Common myeloid progenitor, CD34-positive (primary cell): ENCODE results near the gene SPAAR.

Experiments
- CTCF ChIA-PET: fragments of 350-600 bp; sonication (Branson Sonifier 250); formaldehyde crosslinking; loops from one replicate; lab custom pipeline; 2021; ENCODE audit warnings: antibody characterized with exemption; lab: Charles Lee
- POLR2A ChIA-PET: fragments of 350-600 bp; sonication (Branson Sonifier 250); formaldehyde crosslinking; loops from one replicate; lab custom pipeline; 2021; ENCODE audit warnings: antibody characterized with exemption; lab: Charles Lee
- DNase-seq, 3 donors: peaks; one replicate each; pipeline versions ENCODE4 v3.0.0 to v3.0.0-alpha.2; 2013
- H3K27ac ChIP-seq, 2 experiments: 1 replicate in 1 of 2; 2 replicates in 1 of 2; pipeline ENCODE4 v1.7.0; 2013; ENCODE audit warnings: inconsistent platforms in 2 of 2, low read length in 2 of 2, mild to moderate bottlenecking in 2 of 2, low read depth in 1 of 2, moderate library complexity in 1 of 2; ENCODE audit not compliant: severe bottlenecking in 2 of 2, insufficient read depth in 1 of 2, poor library complexity in 1 of 2
- H3K27me3 ChIP-seq, 5 experiments: replicated peaks in 2 of 5; 1 replicate in 3 of 5; 2 replicates in 2 of 5; pipeline versions ENCODE4 v1.6.1 to v1.7.0; 2013; ENCODE audit warnings: low read length in 4 of 5, mild to moderate bottlenecking in 2 of 5, moderate library complexity in 2 of 5, inconsistent platforms in 1 of 5; ENCODE audit not compliant: insufficient read depth in 5 of 5, control insufficient read depth in 4 of 5
- H3K36me3 ChIP-seq, 4 experiments: 1 replicate in 2 of 4; 2 replicates in 2 of 4; pipeline versions ENCODE4 v1.6.1 to v1.7.0; 2013; ENCODE audit warnings: low read length in 3 of 4, control low read depth in 1 of 4, mild to moderate bottlenecking in 1 of 4; ENCODE audit not compliant: control insufficient read depth in 4 of 4, insufficient read depth in 4 of 4
- H3K4me1 ChIP-seq, 4 experiments: 1 replicate in 3 of 4; 2 replicates in 1 of 4; pipeline versions ENCODE4 v1.6.1 to v1.7.1; 2013; ENCODE audit warnings: low read length in 3 of 4, mild to moderate bottlenecking in 3 of 4, control low read depth in 1 of 4, inconsistent platforms in 1 of 4, moderate library complexity in 1 of 4; ENCODE audit not compliant: control insufficient read depth in 4 of 4, insufficient read depth in 4 of 4; ENCODE audit errors: control extremely low read depth in 1 of 4
- H3K4me3 ChIP-seq, 7 experiments: 1 replicate in 4 of 7; 2 replicates in 3 of 7; pipeline versions ENCODE4 v1.5.1 to v1.7.0; 2013; ENCODE audit warnings: mild to moderate bottlenecking in 7 of 7, low read length in 6 of 7, moderate library complexity in 6 of 7, inconsistent platforms in 2 of 7, low read depth in 2 of 7, control low read depth in 1 of 7; ENCODE audit not compliant: insufficient read depth in 4 of 7, control insufficient read depth in 1 of 7; ENCODE audit errors: extremely low read depth in 1 of 7
- H3K9me3 ChIP-seq, 5 experiments: 1 replicate in 4 of 5; 2 replicates in 1 of 5; pipeline versions ENCODE4 v1.6.1 to v1.7.1; 2013; ENCODE audit warnings: low read length in 4 of 5, mild to moderate bottlenecking in 2 of 5, inconsistent platforms in 1 of 5, low read depth in 1 of 5, moderate library complexity in 1 of 5; ENCODE audit not compliant: control insufficient read depth in 4 of 5, insufficient read depth in 2 of 5; ENCODE audit errors: control extremely low read depth in 1 of 5
- WGBS: methylation state at CpG from one replicate; pipeline ENCODE4 v1.1.5; 2013; ENCODE audit not compliant: insufficient coverage; 5-methylcytosine and 5-hydroxymethylcytosine counted together

The SPAAR gene

DNA sequence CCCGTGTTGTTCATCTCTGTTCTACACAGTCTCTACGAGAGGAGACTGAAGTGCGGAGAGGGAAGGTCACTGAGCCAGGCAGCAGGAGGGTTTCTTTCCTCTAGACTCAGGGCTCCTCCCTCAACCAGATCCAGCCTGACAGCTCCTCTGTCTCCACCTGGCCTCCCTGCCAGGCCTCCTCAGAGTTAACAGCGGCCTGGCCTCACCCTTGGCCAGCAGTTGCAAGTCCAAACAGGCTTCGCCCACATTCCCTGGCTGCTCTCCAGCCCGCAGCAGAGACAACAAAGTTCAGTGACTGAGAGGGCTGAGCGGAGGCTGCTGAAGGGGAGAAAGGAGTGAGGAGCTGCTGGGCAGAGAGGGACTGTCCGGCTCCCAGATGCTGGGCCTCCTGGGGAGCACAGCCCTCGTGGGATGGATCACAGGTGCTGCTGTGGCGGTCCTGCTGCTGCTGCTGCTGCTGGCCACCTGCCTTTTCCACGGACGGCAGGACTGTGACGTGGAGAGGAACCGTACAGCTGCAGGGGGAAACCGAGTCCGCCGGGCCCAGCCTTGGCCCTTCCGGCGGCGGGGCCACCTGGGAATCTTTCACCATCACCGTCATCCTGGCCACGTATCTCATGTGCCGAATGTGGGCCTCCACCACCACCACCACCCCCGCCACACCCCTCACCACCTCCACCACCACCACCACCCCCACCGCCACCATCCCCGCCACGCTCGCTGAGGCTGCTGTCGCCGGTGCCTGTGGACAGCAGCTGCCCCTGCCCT lies 3.2 kb upstream of the SPAAR start, which contains the start of gene HRCT1:
Gene HRCT1, plus strand, starts transcription at position 291 of the 768 bp plus-strand sequence. Its CDS starts 86 bp downstream, at position 377.
- Histone ChIP-seq H3K36me3 (no peaks in the 10 kb centered on the region), H3K27ac (no peak within 1 kb of the TSS), H3K4me3 (no peak within 1 kb of the TSS), H3K4me1 (peaks cover 2 to 56% (median 44%) of the 10 kb centered on the region in 4 experiments), H3K27me3 (peaks cover 0 to 3% (median 0%) of the 10 kb centered on the region in 5 experiments), H3K9me3 (no peaks in the 10 kb centered on the region)
- CTCF ChIA-PET: interaction anchor here (0.7 to 9.6 kb wide), 8 partner anchors 14 to 148 kb away, joined by 3 to 104 read pairs (median 3); partner anchors contain the start of gene FAM221B
- WGBS: 86% methylated on average over 17 of the region's 30 CpGs
- POLR2A ChIA-PET: no interaction called here
- no peak for DNase-seq

DNA sequence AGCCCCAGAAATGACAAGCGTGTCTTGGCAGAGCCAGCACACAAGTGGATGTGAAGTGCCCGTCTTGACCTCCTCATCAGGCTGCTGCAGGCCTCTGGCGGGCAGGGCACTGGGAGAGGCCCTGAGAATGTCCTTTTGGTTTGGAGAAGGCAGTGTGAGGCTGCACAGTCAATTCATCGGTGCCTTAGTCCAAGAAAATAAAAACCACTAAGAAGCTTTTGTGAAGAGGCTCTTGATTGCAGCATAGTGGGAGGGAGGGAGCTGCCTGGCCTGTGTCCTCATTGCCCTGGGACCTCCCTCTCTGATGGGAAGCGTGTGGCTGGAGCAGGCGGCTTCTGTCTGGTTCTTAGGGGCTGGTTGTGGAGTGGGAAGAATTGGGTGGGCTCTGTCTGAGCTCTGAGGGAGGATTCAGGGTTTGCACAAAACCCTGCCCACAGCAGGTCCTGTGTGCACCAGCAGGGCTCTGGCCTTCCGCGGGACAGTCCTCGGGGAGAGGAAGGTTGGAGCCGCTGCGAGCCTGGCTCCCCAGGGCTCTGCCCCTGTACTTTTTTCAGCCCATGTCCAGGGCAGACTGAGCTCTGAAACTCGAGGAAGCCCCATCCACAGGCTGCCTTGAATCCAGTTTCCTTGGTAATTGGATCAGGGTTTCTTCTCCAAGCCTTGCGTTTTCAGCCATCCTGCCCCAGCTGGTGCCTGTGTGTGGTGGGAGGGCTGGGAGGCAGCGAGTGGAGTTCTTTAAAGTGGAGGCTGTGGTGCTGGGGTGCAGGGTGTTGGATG lies 2.2 kb upstream of the SPAAR start:
- POLR2A ChIA-PET: no interaction called here
- CTCF ChIA-PET: interaction anchor here (0.7 to 9.6 kb wide), 5 partner anchors 11 to 62 kb away, joined by 3 to 104 read pairs (median 3); no protein-coding TSS in a partner anchor
- Histone ChIP-seq H3K36me3 (no peaks in the 10 kb centered on the region), H3K27me3 (peaks cover 0 to 3% (median 0%) of the 10 kb centered on the region in 5 experiments), H3K9me3 (no peaks in the 10 kb centered on the region), H3K27ac (no peak overlapping the region), H3K4me1 (peaks cover 2 to 66% (median 52%) of the 10 kb centered on the region in 4 experiments), H3K4me3 (no peak overlapping the region)
- WGBS: 84% methylated on average over 11 of the region's 14 CpGs
- DNase-seq: no peak

DNA sequence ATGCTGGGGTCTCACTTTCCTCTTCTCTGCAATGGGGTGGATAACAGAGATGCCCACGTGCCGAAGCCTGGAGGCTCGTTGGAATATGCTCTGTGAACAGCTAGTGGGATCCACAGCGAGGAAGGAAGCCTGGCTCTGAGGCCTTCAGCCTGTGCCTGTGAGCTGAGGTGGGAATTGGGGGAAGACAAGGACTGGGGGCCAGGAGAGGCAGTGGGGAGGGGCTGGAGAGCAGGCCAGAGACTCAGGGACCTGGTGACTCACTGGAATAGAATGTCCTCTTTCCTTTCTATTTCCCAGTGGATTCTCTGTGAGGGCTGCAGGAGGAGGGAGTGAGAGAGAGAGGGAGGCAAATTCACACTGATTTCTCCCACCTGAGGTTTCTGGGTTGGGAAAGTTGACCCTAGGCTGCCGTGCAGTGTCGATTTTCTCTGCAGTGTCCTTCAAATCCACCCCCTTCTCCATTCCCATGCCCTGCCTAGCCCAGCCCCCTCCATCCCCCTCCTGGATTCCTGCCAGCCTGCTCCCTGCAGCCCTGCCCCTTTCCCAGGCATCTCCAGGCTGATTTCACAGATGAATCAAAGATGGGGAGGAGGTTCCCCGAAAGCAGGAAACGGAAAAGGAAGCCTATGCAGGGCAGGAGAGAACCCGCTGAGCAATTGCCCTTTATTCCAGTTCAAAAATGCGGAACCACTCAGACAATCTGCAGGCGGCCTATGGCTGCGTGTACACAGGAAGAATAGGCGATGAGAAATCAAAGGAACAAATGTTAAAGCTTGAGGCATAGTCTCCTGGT lies 1.4 kb upstream of the SPAAR start:
- POLR2A ChIA-PET: no interaction called here
- WGBS: 22% methylated on average over 10 of the region's 13 CpGs
- Histone ChIP-seq H3K9me3 (no peaks in the 10 kb centered on the region), H3K4me3 (peak overlapping the region in 1 of 7 experiments; percentile 20), H3K4me1 (peaks cover 2 to 66% (median 52%) of the 10 kb centered on the region in 4 experiments), H3K27me3 (peaks cover 0 to 3% (median 0%) of the 10 kb centered on the region in 5 experiments), H3K27ac (no peak overlapping the region), H3K36me3 (no peaks in the 10 kb centered on the region)
- CTCF ChIA-PET: interaction anchor here (0.8 to 9.6 kb wide), 3 partner anchors 12 to 35 kb away, joined by 3 to 104 read pairs (median 3); no protein-coding TSS in a partner anchor
- DNase-seq: peak; percentile 69 to 85 (median 82)

DNA sequence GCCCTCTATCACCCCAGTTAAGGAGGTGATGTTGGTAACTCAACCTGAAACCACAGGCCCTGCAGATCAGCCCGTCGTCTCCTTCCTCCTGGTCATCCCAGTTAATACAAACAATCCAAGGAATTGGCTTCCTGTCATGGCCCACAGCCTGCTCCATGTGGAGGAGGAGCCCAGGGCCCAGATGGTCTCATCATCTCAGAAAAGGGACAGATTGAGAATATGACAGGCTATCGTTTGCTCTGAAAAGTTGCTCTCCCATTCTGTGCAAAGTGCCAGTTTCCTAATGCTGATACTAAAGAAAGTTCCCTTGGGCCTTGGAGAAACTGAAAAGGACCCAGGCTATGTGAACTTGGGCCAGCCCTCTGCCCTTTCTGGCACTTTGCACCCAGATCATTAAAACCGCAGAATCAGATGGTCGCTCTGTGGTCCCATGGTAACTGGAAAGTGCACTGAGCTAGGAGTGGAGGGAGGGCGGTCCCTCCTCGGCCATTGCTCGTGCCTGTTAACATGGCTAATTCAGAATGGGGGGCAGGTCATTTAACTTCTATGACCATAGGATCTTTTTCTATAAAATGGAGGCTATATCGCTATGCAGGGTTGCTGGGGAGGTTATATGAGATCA lies 675 bp upstream of the SPAAR start:
- Histone ChIP-seq H3K4me3 (no peak overlapping the region), H3K4me1 (peaks cover 2 to 66% (median 51%) of the 10 kb centered on the region in 4 experiments), H3K27ac (no peak overlapping the region), H3K36me3 (no peaks in the 10 kb centered on the region), H3K9me3 (no peaks in the 10 kb centered on the region), H3K27me3 (peaks cover 0 to 3% (median 0%) of the 10 kb centered on the region in 5 experiments)
- 96% methylated on average over 5 of the region's 9 CpGs for WGBS
- DNase-seq: no peak
- ChIA-PET POLR2A (no interaction called here), CTCF (interaction anchor here (0.7 to 9.6 kb wide), 2 partner anchors 35 to 46 kb away, joined by 3 to 104 read pairs; no protein-coding TSS in a partner anchor)

DNA sequence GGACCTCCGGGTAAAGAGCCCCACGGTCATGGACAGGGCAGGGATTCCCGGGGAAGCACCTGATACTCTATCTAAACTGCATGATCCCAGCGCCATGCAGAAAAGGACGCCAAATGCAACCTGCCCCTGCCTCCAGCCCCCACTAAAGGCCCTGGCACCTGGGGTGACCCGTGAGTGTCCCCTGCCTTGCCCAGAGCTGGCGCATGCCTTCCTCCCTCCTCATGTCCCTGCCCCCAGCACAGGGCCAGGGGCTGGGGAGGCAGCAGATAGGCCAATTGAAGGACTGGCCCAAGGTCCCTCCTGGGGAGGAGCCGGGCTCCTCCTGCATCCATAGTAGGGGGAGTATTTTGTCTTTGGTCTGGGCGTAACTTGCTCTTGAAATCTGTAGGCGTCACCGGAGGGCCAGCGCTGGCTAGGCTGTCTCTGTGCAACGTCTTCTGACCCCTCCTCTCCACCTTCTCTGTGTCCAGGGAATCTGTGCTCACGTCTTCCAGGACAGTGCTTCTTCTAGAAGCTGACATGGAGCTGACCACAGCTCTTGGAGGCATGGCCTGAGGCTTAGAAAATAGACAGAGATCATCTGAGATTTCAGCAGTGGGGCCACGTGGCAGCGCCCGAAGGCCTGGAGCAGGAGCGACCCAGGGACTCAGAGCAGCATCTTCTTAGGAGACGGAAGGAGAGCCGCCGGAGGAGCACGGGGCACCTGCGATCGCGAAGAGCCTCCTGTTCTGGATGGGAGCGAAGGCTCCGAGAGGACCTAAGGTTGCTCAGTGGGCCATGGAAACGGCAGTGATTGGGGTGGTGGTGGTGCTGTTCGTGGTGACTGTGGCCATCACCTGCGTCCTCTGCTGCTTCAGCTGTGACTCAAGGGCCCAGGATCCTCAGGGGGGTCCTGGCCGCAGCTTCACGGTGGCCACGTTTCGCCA lies 660 bp downstream of the SPAAR start:
- H3K4me1 ChIP-seq: peaks cover 2 to 71% (median 51%) of the 10 kb centered on the region in 4 experiments
- H3K4me3 ChIP-seq: no peak overlapping the region
- H3K9me3 ChIP-seq: no peaks in the 10 kb centered on the region
- 95% methylated on average over 34 of the region's 34 CpGs for WGBS
- ChIA-PET CTCF (interaction anchor here (1.0 to 9.6 kb wide), 7 partner anchors 10 to 177 kb away, joined by 3 to 104 read pairs (median 6); partner anchors contain the start of genes CREB3 and SPAG8), POLR2A (interaction anchor here (0.6 kb wide), 1 partner anchor 145 kb away, joined by 5 read pairs; no protein-coding TSS in a partner anchor)
- no peaks in the 10 kb centered on the region for H3K36me3 ChIP-seq
- H3K27ac ChIP-seq: no peak overlapping the region
- no peak for DNase-seq
- peaks cover 0 to 2% (median 0%) of the 10 kb centered on the region in 5 experiments for H3K27me3 ChIP-seq
